ENCODE results near the gene PROX2. TPM values are rescaled to one million over a fixed set of nuclear protein-coding genes. Genes with fewer than 3 reads are reported as not detected.
A peak's percentile ranks its signal among the peaks of the same experiment; 100 is the strongest.

PROX2 gene
- total RNA-seq, 1 donor from 2014 or later: not detected

DNA sequence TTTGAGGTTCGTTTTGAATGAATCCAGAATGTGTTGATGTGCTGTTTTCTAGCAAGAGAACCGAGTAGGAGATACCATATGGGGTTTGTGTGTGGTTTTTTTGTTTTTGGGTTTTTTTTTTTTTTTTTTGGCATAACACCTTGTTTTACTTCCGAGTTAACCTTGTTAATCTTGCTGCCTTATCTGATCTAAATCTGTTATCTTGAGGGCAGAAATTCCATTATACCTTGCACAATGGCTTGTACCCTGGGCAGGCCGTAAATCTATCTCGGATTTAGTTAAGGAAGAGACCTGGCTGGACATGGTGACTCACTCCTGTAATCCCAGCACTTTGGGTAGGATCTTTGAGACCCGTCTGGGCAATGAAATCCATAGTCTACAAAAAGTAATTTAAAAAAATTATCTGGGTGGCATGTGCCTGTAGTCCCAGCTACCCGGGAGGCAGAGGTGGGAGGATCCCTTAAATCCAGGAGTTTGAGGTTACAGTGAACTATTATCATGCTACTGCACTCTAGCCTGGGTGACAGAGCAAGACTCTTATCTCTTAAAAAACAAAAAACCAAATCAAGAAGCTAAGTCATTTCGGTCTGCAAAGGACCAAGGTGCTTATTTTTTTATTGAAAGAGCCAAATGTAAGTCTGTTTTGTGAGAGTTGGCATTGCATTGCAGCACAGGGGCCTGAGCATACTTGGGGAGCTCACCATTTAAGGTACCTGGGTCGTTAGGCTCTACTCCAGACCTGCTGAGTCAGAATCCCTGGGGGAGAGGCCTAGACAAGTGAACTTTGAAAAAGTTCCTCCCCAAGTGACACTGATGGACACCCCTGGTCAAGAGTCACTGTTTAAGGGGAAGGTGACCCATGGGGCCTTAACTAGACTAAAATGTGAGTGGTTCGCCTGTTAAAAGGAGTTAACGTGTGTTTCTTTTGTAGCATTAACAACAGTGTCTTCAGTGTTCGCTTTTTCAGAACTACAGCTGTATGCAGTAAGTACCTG is 12.5 kb upstream of the PROX2 start:
- no peak for DNase-seq (ENCODE audit: low spot score)
- no peak for ATAC-seq
- intact Hi-C loops (cut with DNase I): no loop called here

DNA sequence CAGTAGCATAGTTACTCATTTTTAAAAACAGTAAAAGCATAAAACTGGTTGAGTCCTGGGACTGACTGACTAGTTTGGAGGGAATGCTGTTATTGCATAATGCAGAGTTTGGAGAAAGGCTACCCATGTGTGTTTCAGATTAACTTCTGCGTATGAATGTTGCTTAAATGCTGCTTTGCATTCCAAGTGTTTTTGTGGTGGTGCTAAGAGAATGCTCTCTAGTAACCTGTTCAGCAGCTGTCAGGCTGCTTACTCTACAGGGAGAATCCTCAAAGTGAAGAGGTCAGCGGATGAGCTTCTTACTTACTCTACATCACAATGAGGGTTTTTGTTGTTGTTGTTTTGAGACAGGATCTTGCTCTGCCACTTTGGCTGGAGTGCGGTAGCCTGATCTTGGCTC is 10.1 kb upstream of the PROX2 start:
- intact Hi-C loops (cut with DNase I): no loop called here
- peak; percentile 91 for ATAC-seq
- no peak for DNase-seq (ENCODE audit: low spot score)

DNA sequence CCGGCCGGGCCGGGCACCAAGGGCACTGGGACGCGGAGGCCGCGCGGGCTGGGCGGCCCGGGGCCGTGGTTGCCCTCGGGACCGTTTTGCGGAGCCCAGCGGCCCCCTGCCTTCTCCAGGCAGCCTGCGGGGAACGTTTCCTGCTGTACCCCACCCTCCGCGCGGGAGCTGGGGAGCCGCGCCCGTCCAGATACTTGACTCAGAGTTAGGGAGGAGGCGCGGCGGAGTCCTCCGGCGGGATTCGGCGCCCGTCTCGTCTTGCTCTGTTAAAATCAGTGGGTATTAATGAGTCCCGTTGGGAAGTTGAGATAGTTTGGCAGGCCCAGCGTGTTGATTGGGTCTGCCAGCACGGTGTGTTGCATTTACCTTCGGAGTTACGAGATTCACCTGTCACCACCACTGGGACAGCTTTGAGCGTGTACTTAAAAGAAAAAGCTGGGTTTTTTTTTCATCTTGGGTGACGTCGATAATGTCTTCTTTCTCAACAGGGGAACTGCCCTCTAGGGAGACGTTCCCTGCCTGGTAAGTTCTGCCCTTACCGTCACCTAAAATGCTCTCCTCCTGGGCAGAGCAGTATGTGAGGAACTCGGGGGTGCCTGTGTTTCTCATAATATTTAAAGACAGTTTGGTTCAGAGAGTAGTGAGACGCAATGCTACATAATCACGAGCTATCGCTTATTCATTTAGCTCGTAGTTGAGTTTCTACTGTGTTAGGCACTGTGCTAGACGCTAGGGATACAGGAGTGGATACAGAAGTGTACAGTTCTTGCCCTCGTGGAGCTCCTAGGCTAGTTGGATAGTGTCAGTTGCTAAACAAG is 6.4 kb upstream of the PROX2 start:
- ATAC-seq: peak; percentile 0
- DNase-seq (ENCODE audit: low spot score): peak; percentile 61
- intact Hi-C loops (cut with DNase I): no loop called here

DNA sequence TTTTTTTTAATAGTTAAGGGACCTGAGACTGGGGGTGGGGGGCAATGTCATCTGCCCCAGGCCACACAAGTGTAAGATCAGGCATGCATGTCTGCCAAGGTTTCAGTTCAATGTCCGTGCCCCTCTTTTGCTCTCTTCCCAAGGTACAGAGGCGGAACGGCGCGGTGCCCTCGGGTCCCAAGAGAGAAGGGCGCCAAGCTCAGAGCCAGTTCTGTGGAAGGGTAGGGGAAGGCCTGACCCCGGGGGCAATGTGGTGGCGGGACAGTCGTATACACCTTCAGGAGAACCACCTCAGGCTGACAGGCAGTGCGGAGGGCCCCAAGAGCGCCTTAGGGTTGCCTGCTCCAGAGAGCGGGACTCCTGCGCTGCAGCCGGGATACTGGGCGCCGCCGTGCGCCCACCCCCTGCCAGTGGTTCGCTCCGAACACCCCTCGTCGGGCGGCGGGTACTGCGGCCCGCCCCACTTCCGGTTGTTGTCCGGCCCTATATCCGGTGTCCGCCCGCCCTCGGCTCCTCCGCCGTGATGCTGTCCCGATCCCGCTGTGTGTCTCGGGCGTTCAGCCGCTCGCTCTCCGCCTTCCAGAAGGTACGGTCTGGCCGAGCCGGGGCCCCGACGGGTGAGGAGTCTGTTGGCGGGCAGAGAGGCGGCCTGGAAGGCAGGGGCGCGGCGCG is 5.6 kb upstream of the PROX2 start, which contains the start of gene DLST:
DLST (plus strand) TSS at position 486 of the 672 bp plus-strand sequence; CDS start at position 524, 38 bp downstream.
- ATAC-seq: peak; percentile 94
- DNase-seq (ENCODE audit: low spot score): peak; percentile 91
- intact Hi-C loops (cut with DNase I): no loop called here

DNA sequence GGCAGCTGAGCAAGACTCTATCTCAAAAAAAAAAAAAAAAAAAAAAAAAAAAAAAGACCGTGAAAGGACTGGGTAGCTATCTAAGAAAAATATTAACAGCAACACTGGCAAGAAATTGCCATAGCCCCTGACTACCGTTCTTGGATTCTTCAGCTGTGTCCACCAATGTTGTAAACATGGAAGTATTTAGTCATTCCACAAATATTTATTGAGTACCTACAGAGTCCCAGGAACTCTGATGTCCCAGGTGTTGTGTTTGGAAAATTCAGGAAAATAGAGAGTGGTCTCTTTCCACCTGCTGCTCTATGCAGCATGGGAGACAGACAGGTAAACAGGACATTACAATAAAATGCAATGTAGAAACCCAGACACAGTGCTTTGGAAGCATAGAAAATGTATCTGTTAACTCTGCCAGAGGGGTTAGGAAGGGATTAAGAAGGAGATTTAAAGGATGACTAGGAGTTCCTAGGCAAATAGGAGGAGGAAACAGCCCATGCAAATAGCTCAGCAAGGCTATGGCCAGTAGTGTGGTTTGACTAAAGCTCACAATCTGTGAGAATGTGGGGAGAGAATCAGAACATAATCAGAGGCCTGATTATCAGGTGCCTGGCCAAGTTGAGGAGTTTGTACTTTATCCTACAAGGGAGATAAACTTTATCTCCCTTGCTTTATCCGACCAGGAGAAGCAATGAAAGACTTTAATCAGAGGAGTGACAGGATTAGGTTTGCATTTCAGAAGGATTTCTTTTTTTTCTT is 3.7 kb upstream of the PROX2 start:
- ATAC-seq: no peak
- no peak for DNase-seq (ENCODE audit: low spot score)
- intact Hi-C loops (cut with DNase I): no loop called here

DNA sequence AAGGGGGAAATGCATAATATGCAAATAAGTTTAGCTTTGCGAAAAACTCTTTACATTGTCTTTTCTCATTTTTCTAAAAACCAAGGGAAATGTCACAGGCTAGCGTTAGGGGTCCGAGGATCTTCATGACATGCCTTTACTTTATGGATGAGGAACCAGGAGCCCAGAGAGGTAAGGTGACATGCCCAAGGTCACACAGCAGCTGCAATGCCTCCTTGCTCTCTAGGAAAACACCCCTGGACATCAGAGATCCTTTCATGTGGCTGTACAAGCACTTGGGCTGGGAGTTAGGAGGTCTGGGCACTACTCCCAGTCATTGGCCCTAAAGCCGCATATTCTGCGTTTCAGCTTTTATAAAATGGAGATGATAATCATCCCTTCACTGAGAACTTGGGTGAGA is 741 bp downstream of the PROX2 start:
- intact Hi-C loops (cut with DNase I): no loop called here
- ATAC-seq: no peak
- DNase-seq (ENCODE audit: low spot score): no peak

- intact Hi-C loops (cut with DNase I): no loop called here
- no peak for ATAC-seq
These were observed 4.1 kb downstream of the PROX2 start for GRCh38 chr14:74871819-74872218.

DNA sequence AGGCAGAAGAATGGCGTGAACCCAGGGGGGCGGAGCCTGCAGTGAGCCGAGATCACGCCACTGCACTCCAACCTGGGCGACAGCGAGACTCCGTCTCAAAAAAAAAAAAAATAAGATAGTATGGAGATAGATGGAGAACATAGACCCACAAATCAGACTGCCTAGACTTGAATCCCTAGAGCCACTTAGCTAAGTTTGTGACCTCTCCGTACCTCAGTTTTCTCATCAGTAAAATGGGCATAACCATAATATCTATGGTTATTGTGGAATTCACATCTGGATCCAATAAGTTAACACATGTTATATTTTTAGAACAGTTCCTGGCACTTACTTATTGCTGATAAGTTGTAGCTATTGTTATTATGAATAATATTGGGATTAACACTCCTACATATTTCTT is 7.2 kb downstream of the PROX2 start:
- no peak for ATAC-seq
- DNase-seq (ENCODE audit: low spot score): no peak
- intact Hi-C loops (cut with DNase I): no loop called here

More at GRCh38 chr14:74871819-74872218, 4.1 kb downstream of the PROX2 start:
- DNase-seq (ENCODE audit: low spot score): no peak

DNA sequence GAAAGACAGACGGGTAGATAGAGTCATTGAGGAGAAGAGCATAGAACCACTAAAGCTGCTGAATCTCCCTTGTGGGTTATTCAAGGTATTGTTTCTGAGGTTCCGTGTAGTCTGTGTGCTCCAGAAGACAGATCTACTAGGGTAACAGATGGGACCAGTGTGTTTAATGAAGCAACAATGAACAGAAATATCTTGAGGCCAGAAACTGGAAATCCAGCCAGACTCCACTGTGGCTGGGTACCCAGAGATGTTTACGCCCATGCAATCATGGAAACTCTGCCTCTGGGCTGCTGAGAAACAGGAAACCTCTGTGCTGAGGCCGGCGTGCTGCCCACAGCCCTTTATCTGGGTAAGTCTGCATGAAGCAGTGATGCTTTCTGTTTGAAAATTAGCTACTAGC is 8.3 kb downstream of the PROX2 start:
- intact Hi-C loops (cut with DNase I): no loop called here
- DNase-seq (ENCODE audit: low spot score): no peak
- ATAC-seq: peak; percentile 75

GRCh38 chr14:74866708-74867389 is 9.1 kb downstream of the PROX2 start:
- DNase-seq (ENCODE audit: low spot score): no peak
- ATAC-seq: no peak
- intact Hi-C loops (cut with DNase I): no loop called here

DNA sequence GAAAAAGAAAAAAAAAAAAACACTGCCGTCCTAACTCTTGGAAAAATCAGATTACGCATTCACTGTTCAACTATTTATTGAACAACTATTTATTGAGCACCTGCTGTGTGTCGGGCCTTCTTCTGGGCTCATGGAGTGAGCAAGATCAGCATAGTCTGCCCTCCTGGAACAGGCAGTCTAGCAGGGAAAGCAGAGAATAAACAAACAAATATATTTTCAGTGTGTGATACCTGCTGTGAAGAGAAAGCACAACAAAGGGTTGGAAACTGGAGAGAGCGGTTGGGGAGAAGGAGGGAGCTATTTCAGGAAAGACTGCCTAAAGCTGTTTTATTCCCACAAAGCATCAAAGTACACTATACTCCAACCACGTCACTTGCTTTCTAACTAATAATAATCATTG is 10.8 kb downstream of the PROX2 start:
- ATAC-seq (no peak), DNase-seq (ENCODE audit: low spot score) (no peak)
- intact Hi-C loops (cut with DNase I): no loop called here

DNA sequence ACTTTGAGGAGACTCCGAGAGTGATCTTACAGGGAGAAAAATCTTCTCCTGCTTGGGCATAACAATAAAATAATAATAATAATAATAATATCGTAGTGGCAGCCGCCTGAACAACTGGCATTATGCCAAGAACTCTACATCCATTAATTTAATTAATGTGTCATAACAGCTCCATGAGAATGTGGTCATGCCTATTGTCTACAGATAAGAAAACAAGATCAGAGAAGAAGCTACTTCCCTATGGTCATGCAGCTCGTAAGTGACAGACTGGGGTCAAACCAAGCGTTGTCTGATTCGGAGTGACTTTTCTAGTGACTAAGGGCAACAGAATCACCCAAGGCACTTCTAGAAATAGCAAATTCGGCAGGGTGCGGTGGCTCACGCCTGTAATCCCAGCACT is 11.7 kb downstream of the PROX2 start:
- intact Hi-C loops (cut with DNase I): loop anchor here (5.0 kb wide), 1 partner anchor 43 kb away; no protein-coding TSS in a partner anchor

GRCh38 chr14:74863274-74863673 is 12.7 kb downstream of the PROX2 start:
- intact Hi-C loops (cut with DNase I): loop anchor here (5.0 kb wide), 1 partner anchor 44 kb away; no protein-coding TSS in a partner anchor
- peak; percentile 42 for ATAC-seq
- DNase-seq (ENCODE audit: low spot score): no peak

More for the DNA sequence above, 11.7 kb downstream of the PROX2 start:
- DNase-seq (ENCODE audit: low spot score) (no peak), ATAC-seq (no peak)

- intact Hi-C loops (cut with DNase I): loop anchor here (5.0 kb wide), 1 partner anchor 46 kb away; no protein-coding TSS in a partner anchor
- DNase-seq (ENCODE audit: low spot score) (no peak), ATAC-seq (no peak)
These were observed 14.2 kb downstream of the PROX2 start for GRCh38 chr14:74861734-74862090.

- intact Hi-C loops (cut with DNase I): loop anchor here (5.0 kb wide), 1 partner anchor 46 kb away; no protein-coding TSS in a partner anchor
- peak; percentile 95 for DNase-seq (ENCODE audit: low spot score)
- peak; percentile 84 for ATAC-seq
These were observed 14.8 kb downstream of the PROX2 start for GRCh38 chr14:74860899-74861733.

- intact Hi-C loops (cut with DNase I): loop anchor here (5.0 kb wide), 1 partner anchor 47 kb away; no protein-coding TSS in a partner anchor
- ATAC-seq: no peak
- no peak for DNase-seq (ENCODE audit: low spot score)
These were observed 16.0 kb downstream of the PROX2 start for GRCh38 chr14:74859757-74860552.

All from sciatic nerve (tissue), 2 donors.